Upper lobe of left lung (tissue), 6 donors: ENCODE measurements around the gene EGFR. TPM values are rescaled to one million over a fixed set of nuclear protein-coding genes. Genes with fewer than 3 reads are reported as not detected.

Source experiments
- ATAC-seq, 2 donors: fragments of 200-7000 bp; cut with Tn5 transposase; one replicate each; pipeline ENCODE4 v1.9.1; 2022; ENCODE audit warnings: mild to moderate bottlenecking in 2 of 2, moderate library complexity in 2 of 2; ENCODE audit not compliant: low FRiP score in 2 of 2
- DNase-seq, 2 donors: peaks; one replicate each; pipeline ENCODE4 v3.0.0-alpha.2; 2019 to 2020
- H3K27ac ChIP-seq, 4 donors: fragments of 200-600 bp; sonication (generic); one replicate each; pipeline ENCODE4 v1.5.1; 2016 to 2019
- H3K27me3 ChIP-seq, 4 donors: fragments of 200-600 bp; sonication (generic); one replicate each; pipeline ENCODE4 v1.5.1; 2017 to 2019
- H3K36me3 ChIP-seq, 4 donors: fragments of 200-600 bp; sonication (generic); one replicate each; pipeline ENCODE4 v1.5.1; 2016 to 2019
- H3K4me1 ChIP-seq, 4 donors: fragments of 200-600 bp; sonication (generic); one replicate each; pipeline ENCODE4 v1.5.1; 2018 to 2019
- H3K4me3 ChIP-seq, 4 donors: fragments of 200-600 bp; sonication (generic); one replicate each; pipeline ENCODE4 v1.5.1; 2017 to 2019; ENCODE audit warnings: mild to moderate bottlenecking in 2 of 4, moderate library complexity in 1 of 4
- H3K9me3 ChIP-seq, 4 donors: fragments of 200-600 bp; sonication (generic); one replicate each; pipeline ENCODE4 v1.5.1; 2018 to 2019
- CTCF ChIP-seq, 6 experiments: fragments of 450-650 bp in 4 of 6; fragments of 200-600 bp in 2 of 6; sonication (generic) in 2 of 6; IDR thresholded peaks; one replicate each; pipeline ENCODE4 v1.5.1; 2016 to 2019; ENCODE audit warnings: antibody characterized with exemption in 6 of 6
- EP300 ChIP-seq, 4 donors: sonication (generic); formaldehyde crosslinking; IDR thresholded peaks; one replicate each; pipeline ENCODE4 v1.5.1; 2017; ENCODE audit warnings: antibody characterized with exemption in 4 of 4, control low read depth in 2 of 4
- POLR2A ChIP-seq, 4 donors: fragments of 450-650 bp; IDR thresholded peaks; one replicate each; pipeline ENCODE4 v1.5.1; 2016 to 2017; ENCODE audit warnings: antibody characterized with exemption in 4 of 4, mild to moderate bottlenecking in 2 of 4
- POLR2AphosphoS5 ChIP-seq, 2 donors: sonication (generic); formaldehyde crosslinking; IDR thresholded peaks; one replicate each; pipeline ENCODE4 v1.5.1; 2017; ENCODE audit warnings: antibody characterized with exemption in 2 of 2
- WGBS, 2 donors: methylation state at CpG; one replicate each; pipeline ENCODE4 v1.1.5; 2017 to 2018; 5-methylcytosine and 5-hydroxymethylcytosine counted together
- total RNA-seq, 6 donors: library from RNA; depleted of rRNA in 4 of 6; stranded (reverse); fragments of >200 nt in 4 of 6; gene quantifications; one replicate each; pipeline versions ENCODE4 v1.1.0 to v1.2.1, GENCODE V29; 2016 to 2021
- donor health status: DM: no; HTN: no; CAD: no; lungs with moderate emphysema.
- donor health status: DM: no; HTN: yes; CAD: no; lungs with severe emphysema.

The EGFR gene
- total RNA-seq, 6 donors from 2014 or later = 58.7 to 110 (median 93.2) TPM

- Histone ChIP-seq H3K27ac (peak overlapping the region in 1 of 4 donors; percentile 54), H3K36me3 (peaks cover 18 to 84% (median 39%) of the 10 kb centered on the region in 4 donors), H3K4me3 (no peak overlapping the region), H3K4me1 (peaks cover 7 to 25% (median 13%) of the 10 kb centered on the region in 4 donors), H3K9me3 (no peaks in the 10 kb centered on the region), H3K27me3 (no peaks in the 10 kb centered on the region)
- DNase-seq (no peak), ATAC-seq (no peak)
- 68 to 69% methylated on average over 5 of the region's 5 CpGs for WGBS, 2 donors
- no peak for TF ChIP-seq POLR2AphosphoS5 (IDR thresholded peaks at IDR 0.05)
- TF ChIP-seq CTCF (IDR thresholded peaks at IDR 0.05) = no peak
- no peak for TF ChIP-seq EP300 (IDR thresholded peaks at IDR 0.05)
- no peak for TF ChIP-seq POLR2A (IDR thresholded peaks at IDR 0.05)
Observed at GRCh38 chr7:55179931-55180682, 161.3 kb downstream of the EGFR start.

GRCh38 chr7:55180963-55181542 is 162.2 kb downstream of the EGFR start:
- 86 to 91% methylated on average over 19 of the region's 19 CpGs for WGBS, 2 donors
- no peak overlapping the region for H3K4me3 ChIP-seq
- no peaks in the 10 kb centered on the region for H3K9me3 ChIP-seq
- TF ChIP-seq POLR2A (IDR thresholded peaks at IDR 0.05) = no peak
- no peak for TF ChIP-seq POLR2AphosphoS5 (IDR thresholded peaks at IDR 0.05)
- TF ChIP-seq CTCF (IDR thresholded peaks at IDR 0.05) = no peak
- no peak for TF ChIP-seq EP300 (IDR thresholded peaks at IDR 0.05)
- ATAC-seq (no peak), DNase-seq (no peak)
- peaks cover 7 to 24% (median 13%) of the 10 kb centered on the region in 4 donors for H3K4me1 ChIP-seq
- H3K27ac ChIP-seq = no peak overlapping the region
- no peaks in the 10 kb centered on the region for H3K27me3 ChIP-seq
- peaks cover 15 to 89% (median 41%) of the 10 kb centered on the region in 4 donors for H3K36me3 ChIP-seq

- Histone ChIP-seq H3K9me3 (no peaks in the 10 kb centered on the region), H3K4me3 (no peak overlapping the region), H3K4me1 (peaks cover 7 to 19% (median 13%) of the 10 kb centered on the region in 4 donors), H3K36me3 (peaks cover 19 to 93% (median 43%) of the 10 kb centered on the region in 4 donors), H3K27me3 (no peaks in the 10 kb centered on the region), H3K27ac (no peak overlapping the region)
- ATAC-seq = no peak
- no peak for TF ChIP-seq CTCF (IDR thresholded peaks at IDR 0.05)
- TF ChIP-seq EP300 (IDR thresholded peaks at IDR 0.05) = no peak
- no peak for TF ChIP-seq POLR2A (IDR thresholded peaks at IDR 0.05)
- no peak for TF ChIP-seq POLR2AphosphoS5 (IDR thresholded peaks at IDR 0.05)
- 95 to 100% methylated on average over 1 to 4 of the region's 4 CpGs for WGBS, 2 donors
- no peak for DNase-seq
Observed at GRCh38 chr7:55181762-55182161, 162.9 kb downstream of the EGFR start.

- Histone ChIP-seq H3K4me3 (no peak overlapping the region), H3K36me3 (peaks cover 19 to 84% (median 40%) of the 10 kb centered on the region in 4 donors), H3K27me3 (no peaks in the 10 kb centered on the region), H3K9me3 (no peaks in the 10 kb centered on the region), H3K4me1 (peaks cover 11 to 17% (median 12%) of the 10 kb centered on the region in 4 donors), H3K27ac (no peak overlapping the region)
- ATAC-seq (no peak), DNase-seq (no peak)
- WGBS, 2 donors = 85 to 90% methylated on average over 6 to 15 of the region's 15 CpGs
- TF ChIP-seq POLR2AphosphoS5 (IDR thresholded peaks at IDR 0.05) (no peak), EP300 (IDR thresholded peaks at IDR 0.05) (no peak), POLR2A (IDR thresholded peaks at IDR 0.05) (no peak), CTCF (IDR thresholded peaks at IDR 0.05) (no peak)
Observed at GRCh38 chr7:55183897-55184296, 165.1 kb downstream of the EGFR start.
